ENCODE data around the gene ZNF324. TPM values are rescaled to one million over a fixed set of nuclear protein-coding genes. Genes with fewer than 3 reads are reported as not detected.

ZNF324 gene
- 8.7 and 13.6 TPM in 2 replicates for total RNA-seq

GRCh38 chr19:58466760-58467589 is at the start of gene ZNF324:
Gene ZNF324, plus strand, starts transcription at chr19:58467080. Its CDS starts 2,106 bp downstream, at chr19:58469186.

GRCh38 chr19:58439576-58440554 is 27.0 kb upstream of the ZNF324 start, which contains the start of gene ZNF132:
Gene ZNF132, minus strand, starts transcription at chr19:58440153. Its CDS starts 332 bp downstream, at chr19:58439821.

GRCh38 chr19:58451358-58452101 is 15.3 kb upstream of the ZNF324 start, which contains the start of gene ZNF324B:
Gene ZNF324B, plus strand, starts transcription at chr19:58451622. Its CDS starts 2,080 bp downstream, at chr19:58453702.

DNA sequence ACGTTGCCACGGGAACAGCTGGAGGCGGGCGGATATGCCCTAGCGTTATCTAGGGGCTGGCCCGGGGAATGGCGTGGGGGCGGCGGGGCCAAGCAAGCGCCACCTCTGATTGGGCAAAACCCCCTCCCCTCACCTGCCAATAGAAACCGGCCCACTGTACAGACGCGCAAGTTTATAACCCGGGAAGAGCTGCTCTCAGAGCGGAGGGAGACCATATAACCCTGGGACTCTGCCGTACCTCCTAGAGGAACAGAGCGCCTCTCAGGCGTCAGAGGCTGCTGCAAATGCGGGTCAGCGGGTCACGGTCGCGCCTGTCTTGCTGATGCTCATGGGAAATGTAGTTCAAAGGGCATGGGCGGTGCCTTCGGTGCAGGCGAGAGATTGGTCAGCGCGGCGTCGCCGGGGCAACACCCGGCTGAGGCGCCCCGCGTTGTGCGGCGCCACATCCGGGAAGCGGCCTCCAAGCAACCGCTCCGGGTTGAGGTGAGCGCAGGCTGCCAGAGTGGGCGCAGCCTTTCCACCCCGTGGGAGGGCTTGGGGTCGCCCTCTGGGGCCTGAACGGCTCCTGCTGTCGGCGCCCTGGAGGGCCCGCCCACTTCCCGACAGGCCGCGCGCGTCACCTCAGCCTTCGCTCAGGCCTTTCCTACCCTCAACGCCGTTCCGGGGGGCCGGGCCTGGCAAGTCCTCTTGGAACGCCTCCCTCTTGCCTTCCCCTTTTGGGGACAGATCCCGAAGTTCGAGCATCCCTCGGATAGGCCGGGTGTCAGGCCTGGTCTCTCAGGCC is 9.0 kb downstream of the ZNF324 start, which contains the start of gene ZNF446:
TSS of gene ZNF446 (plus strand) at position 639 of the 784 bp plus-strand sequence. CDS start 867 bp downstream, outside the sequence.

DNA sequence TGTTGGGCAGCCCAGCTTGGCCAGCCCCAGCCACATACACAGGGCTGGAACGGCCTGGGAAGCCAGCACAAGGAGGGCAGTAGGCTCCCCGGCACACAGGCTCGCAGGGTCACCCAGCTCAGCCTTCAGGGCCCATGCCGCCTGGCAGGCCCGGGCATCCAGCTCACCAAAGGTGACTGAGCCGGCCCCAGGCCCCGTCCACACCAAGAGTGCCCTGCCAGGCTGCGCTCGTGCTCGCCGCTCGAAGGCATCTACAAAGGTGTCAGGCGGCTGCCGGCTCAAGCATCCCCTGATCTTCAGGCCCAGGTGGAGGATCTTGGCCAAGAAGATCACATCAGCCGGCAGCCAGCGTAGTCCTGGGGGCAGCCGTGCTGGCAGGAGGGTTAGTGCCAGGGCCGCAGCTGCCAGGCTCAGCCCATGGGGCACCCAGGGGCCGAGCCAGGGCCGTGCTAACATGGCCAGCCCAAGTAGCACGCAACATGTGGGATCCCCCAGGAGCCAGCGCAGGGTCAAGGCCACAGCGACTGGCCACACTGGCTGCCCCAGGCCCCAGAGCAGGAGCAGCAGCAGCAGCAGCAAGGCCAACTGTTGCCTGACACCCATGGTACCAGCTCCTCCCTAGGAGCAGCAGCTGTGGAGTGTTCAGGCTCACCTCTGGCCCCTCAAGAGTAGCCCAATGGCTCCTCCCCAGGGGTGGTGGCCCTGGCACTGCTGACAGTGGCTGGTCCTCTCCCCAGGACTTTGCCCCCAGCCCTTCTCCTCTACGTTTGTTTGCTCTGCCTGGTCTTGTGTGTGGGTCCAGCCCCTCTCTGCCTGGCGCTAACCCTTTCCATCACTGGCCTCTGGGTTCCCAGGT is 44.7 kb downstream of the ZNF324 start, which contains the start of gene SLC27A5:
TSS of gene SLC27A5 (minus strand) at position 640 of the 856 bp plus-strand sequence. CDS start at position 603, 37 bp downstream.

GRCh38 chr19:58519355-58520256 is 52.7 kb downstream of the ZNF324 start, which contains the start of gene ZBTB45:
Gene ZBTB45, minus strand, starts transcription at chr19:58519810. Its CDS starts 2,137 bp downstream, at chr19:58517673.

Other genes with a start within 250 kb of the ZNF324 start
- 13.4 and 64.2 TPM in 2 replicates for gene ZNF544, start 238.2 kb upstream of the ZNF324 start, total RNA-seq
- gene ZNF8, start 188.1 kb upstream of the ZNF324 start, total RNA-seq, result 4.9 and 6.6 TPM in 2 replicates
- gene ERVK3-1, start 161.7 kb upstream of the ZNF324 start, total RNA-seq, result 32.9 and 64.4 TPM in 2 replicates
- 1.9 and 2.0 TPM in 2 replicates for gene ZSCAN22, start 140.1 kb upstream of the ZNF324 start, total RNA-seq
- 95.4 and 130 TPM in 2 replicates for gene A1BG, start 113.6 kb upstream of the ZNF324 start, total RNA-seq
- 0.18 and 0.97 TPM in 2 replicates for gene ZNF497, start 104.3 kb upstream of the ZNF324 start, total RNA-seq
- gene ZNF837, start 86.0 kb upstream of the ZNF324 start, total RNA-seq, result 4.5 and 5.0 TPM in 2 replicates
- gene RPS5, start 79.8 kb upstream of the ZNF324 start, total RNA-seq, result 2,709 and 3,064 TPM in 2 replicates
- gene RNF225, start 71.4 kb upstream of the ZNF324 start, total RNA-seq, result not detected in 2 replicates
- gene ZNF584, start 58.4 kb upstream of the ZNF324 start, total RNA-seq, result 13.0 and 15.4 TPM in 2 replicates
- gene ZNF132, start 26.9 kb upstream of the ZNF324 start, total RNA-seq, result 3.8 and 3.9 TPM in 2 replicates
- gene ZNF324B, start 15.5 kb upstream of the ZNF324 start, total RNA-seq, result 5.8 and 9.6 TPM in 2 replicates
- 7.3 and 12.8 TPM in 2 replicates for gene ZNF446, start 9.3 kb downstream of the ZNF324 start, total RNA-seq
- 11.0 and 12.8 TPM in 2 replicates for gene SLC27A5, start 44.9 kb downstream of the ZNF324 start, total RNA-seq
- 10.9 and 15.3 TPM in 2 replicates for gene ZBTB45, start 52.7 kb downstream of the ZNF324 start, total RNA-seq
- 249 and 264 TPM in 2 replicates for gene TRIM28, start 77.0 kb downstream of the ZNF324 start, total RNA-seq
- 93.0 and 104 TPM in 2 replicates for gene CHMP2A, start 88.0 kb downstream of the ZNF324 start, total RNA-seq
- gene UBE2M, start 91.5 kb downstream of the ZNF324 start, total RNA-seq, result 33.6 and 41.5 TPM in 2 replicates
- 14.7 and 14.8 TPM in 2 replicates for gene MZF1, start 106.3 kb downstream of the ZNF324 start, total RNA-seq